ENCODE data around the gene ZSWIM5. TPM values are rescaled to one million over a fixed set of nuclear protein-coding genes. Genes with fewer than 3 reads are reported as not detected.

ZSWIM5 gene
- total RNA-seq, 4 donors from 2014 or later = 0.53 to 1.3 (median 0.81) TPM

- in situ Hi-C loops (cut with MboI; ENCODE audit: low sequenced_read_pairs in 4 of 4) (no loop called here), intact Hi-C loops (cut with DNase I; ENCODE audit: low total_unique reads) (no loop called here)
These were observed 166.1 kb downstream of the ZSWIM5 start for GRCh38 chr1:45040297-45040696.

DNA sequence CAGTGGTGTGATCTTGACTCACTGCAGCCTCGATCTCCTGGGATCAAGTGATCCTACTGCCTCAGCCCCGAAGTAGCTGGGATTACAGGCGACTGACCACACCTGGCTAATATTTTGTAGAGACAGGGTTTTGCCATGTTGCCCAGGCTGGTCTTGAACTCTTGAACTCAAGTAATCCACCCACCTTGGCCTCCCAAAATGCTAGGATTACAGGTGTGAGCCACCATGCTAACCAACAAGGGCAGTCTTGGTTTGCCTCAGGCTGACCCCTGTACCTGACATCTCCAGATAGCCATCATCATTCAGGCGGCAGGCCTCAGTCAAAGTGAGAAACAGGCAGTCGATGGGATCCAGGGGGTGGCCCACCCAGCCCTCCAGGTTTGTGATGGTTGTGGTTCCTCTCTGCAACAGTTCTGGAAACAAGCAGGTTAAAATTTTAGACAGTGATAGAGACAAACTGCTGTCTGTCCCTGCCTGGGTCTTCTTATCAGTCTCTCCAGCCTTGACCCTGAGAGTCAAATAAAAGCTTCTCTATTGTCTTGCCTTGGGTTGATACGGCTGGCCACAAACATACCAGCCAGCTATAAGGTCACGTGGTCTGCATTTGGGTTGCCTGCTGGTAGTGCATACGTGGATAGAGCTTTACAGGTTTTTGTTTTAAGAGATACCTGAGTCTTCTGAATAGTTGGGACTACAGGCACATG is 167.6 kb downstream of the ZSWIM5 start:
- H3K4me1 ChIP-seq = no peaks in the 10 kb centered on the region
- no peak overlapping the region for H3K4me3 ChIP-seq
- DNase-seq (no peak), ATAC-seq (no peak)
- no peaks in the 10 kb centered on the region for H3K9me3 ChIP-seq
- no peaks in the 10 kb centered on the region for H3K27me3 ChIP-seq
- no peak overlapping the region for H3K27ac ChIP-seq
- H3K36me3 ChIP-seq = no peaks in the 10 kb centered on the region
- intact Hi-C loops (cut with DNase I; ENCODE audit: low total_unique reads) = no loop called here
- TF ChIP-seq POLR2A (IDR thresholded peaks at IDR 0.05) (no peak), CTCF (IDR thresholded peaks at IDR 0.05 in 4 of 5, conservative IDR thresholded peaks at IDR 0.05 in 1 of 5) (no peak)
- in situ Hi-C loops (cut with MboI; ENCODE audit: low sequenced_read_pairs in 4 of 4) = no loop called here

More at GRCh38 chr1:45040297-45040696, 166.1 kb downstream of the ZSWIM5 start:
- no peaks in the 10 kb centered on the region for H3K9me3 ChIP-seq
- DNase-seq = no peak
- no peaks in the 10 kb centered on the region for H3K27me3 ChIP-seq
- H3K4me1 ChIP-seq = no peaks in the 10 kb centered on the region
- no peak for ATAC-seq
- no peak overlapping the region for H3K4me3 ChIP-seq
- no peak for TF ChIP-seq CTCF (IDR thresholded peaks at IDR 0.05 in 4 of 5, conservative IDR thresholded peaks at IDR 0.05 in 1 of 5)
- no peaks in the 10 kb centered on the region for H3K36me3 ChIP-seq
- H3K27ac ChIP-seq = no peak overlapping the region

DNA sequence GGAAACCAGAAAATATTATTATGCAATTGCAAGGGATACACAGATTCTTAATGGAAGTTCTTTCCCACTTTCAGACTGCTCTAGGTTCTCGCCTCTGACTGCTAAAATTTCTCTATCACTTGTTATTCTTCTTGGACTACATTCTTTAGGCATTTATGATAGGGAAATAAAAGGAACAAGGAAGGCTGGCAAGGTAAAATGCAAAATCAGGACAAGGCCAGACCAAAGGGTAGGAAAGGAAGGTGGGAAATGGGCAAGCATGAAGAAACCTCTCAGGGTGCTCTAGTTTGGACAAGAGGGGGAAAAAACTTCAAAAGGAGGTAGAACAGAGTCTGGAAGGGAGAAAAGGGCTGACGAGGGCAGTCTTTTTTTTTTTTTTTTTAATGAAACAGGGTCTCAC is 168.2 kb downstream of the ZSWIM5 start:
- Histone ChIP-seq H3K4me3 (no peak overlapping the region), H3K27me3 (no peaks in the 10 kb centered on the region), H3K36me3 (no peaks in the 10 kb centered on the region), H3K27ac (no peak overlapping the region), H3K9me3 (no peaks in the 10 kb centered on the region), H3K4me1 (no peaks in the 10 kb centered on the region)
- in situ Hi-C loops (cut with MboI; ENCODE audit: low sequenced_read_pairs in 4 of 4) = no loop called here
- ATAC-seq (no peak), DNase-seq (no peak)
- intact Hi-C loops (cut with DNase I; ENCODE audit: low total_unique reads) = no loop called here
- TF ChIP-seq CTCF (IDR thresholded peaks at IDR 0.05 in 4 of 5, conservative IDR thresholded peaks at IDR 0.05 in 1 of 5) (no peak), POLR2A (IDR thresholded peaks at IDR 0.05) (no peak)

DNA sequence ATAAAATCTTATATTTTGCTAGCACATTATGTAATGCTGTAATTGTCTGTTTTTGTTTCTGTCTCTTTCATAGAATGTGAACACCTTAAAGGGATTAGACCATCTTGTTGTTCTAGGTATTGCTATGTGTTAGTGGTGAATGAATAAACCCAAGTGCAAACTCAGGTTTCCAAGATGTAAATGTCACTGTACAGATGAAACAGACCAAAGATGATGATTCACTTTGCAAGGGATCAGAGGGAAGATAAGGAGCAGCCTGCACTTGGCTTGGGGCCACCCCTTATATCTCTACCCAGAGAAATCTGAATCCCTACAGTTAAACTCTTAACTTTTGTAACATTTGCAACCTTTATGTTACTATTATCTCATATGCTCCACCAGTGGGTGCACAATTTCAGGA is 168.9 kb downstream of the ZSWIM5 start:
- no peak overlapping the region for H3K27ac ChIP-seq
- no peaks in the 10 kb centered on the region for H3K36me3 ChIP-seq
- TF ChIP-seq POLR2A (IDR thresholded peaks at IDR 0.05) = no peak
- TF ChIP-seq CTCF (IDR thresholded peaks at IDR 0.05 in 4 of 5, conservative IDR thresholded peaks at IDR 0.05 in 1 of 5) = no peak
- in situ Hi-C loops (cut with MboI; ENCODE audit: low sequenced_read_pairs in 4 of 4) (no loop called here), intact Hi-C loops (cut with DNase I; ENCODE audit: low total_unique reads) (no loop called here)
- no peaks in the 10 kb centered on the region for H3K4me1 ChIP-seq
- H3K4me3 ChIP-seq = no peak overlapping the region
- no peaks in the 10 kb centered on the region for H3K9me3 ChIP-seq
- DNase-seq (no peak), ATAC-seq (no peak)
- no peaks in the 10 kb centered on the region for H3K27me3 ChIP-seq

All from gastrocnemius medialis (tissue), 4 donors.